Measurements from ENCODE around the gene ARHGAP22.

The ARHGAP22 gene

GRCh38 chr10:48550977-48551376, 53.9 kb downstream of the ARHGAP22 start:
- H3K27ac ChIP-seq, result no peak overlapping the region
- TF ChIP-seq ZFX (IDR thresholded peaks at IDR 0.05; ENCODE audit: borderline replicate concordance) (no peak), CTCF (IDR thresholded peaks at IDR 0.05) (no peak)

- TF ChIP-seq CTCF (IDR thresholded peaks at IDR 0.05) (no peak), ZFX (IDR thresholded peaks at IDR 0.05; ENCODE audit: borderline replicate concordance) (no peak)
- H3K27ac ChIP-seq, result no peak overlapping the region
Measured at GRCh38 chr10:48550071-48550691, 54.7 kb downstream of the ARHGAP22 start.

- TF ChIP-seq CTCF (IDR thresholded peaks at IDR 0.05), result no peak
- no peak overlapping the region for H3K27ac ChIP-seq
Measured at GRCh38 chr10:48549236-48549635, 55.6 kb downstream of the ARHGAP22 start.

GRCh38 chr10:48548531-48549135, 56.2 kb downstream of the ARHGAP22 start:
- TF ChIP-seq ZFX (IDR thresholded peaks at IDR 0.05; ENCODE audit: borderline replicate concordance) (no peak), CTCF (IDR thresholded peaks at IDR 0.05) (no peak)
- H3K27ac ChIP-seq, result no peak overlapping the region

- TF ChIP-seq ZFX (IDR thresholded peaks at IDR 0.05; ENCODE audit: borderline replicate concordance) (no peak), CTCF (IDR thresholded peaks at IDR 0.05) (no peak)
- H3K27ac ChIP-seq, result no peak overlapping the region
Measured at GRCh38 chr10:48547981-48548380, 56.9 kb downstream of the ARHGAP22 start.

- H3K27ac ChIP-seq, result no peak overlapping the region
- TF ChIP-seq CTCF (IDR thresholded peaks at IDR 0.05) (no peak), ZFX (IDR thresholded peaks at IDR 0.05; ENCODE audit: borderline replicate concordance) (no peak)
Measured at GRCh38 chr10:48547061-48547895, 57.6 kb downstream of the ARHGAP22 start.
